Prostate gland (tissue), 2 donors: ENCODE results near the gene TFEC. TPM values are rescaled to one million over a fixed set of nuclear protein-coding genes. Genes with fewer than 3 reads are reported as not detected.

Experiments used
- DNase-seq: peaks from one replicate; pipeline ENCODE4 v3.0.0-alpha.2; 2019; ENCODE audit warnings: low spot score
- H3K27ac ChIP-seq, 2 donors: fragments of 200-600 bp; sonication (generic); 2 replicates each; pipeline ENCODE4 v1.5.1; 2017 to 2019
- H3K27me3 ChIP-seq: fragments of 200-600 bp; sonication (generic); replicated peaks from 2 replicates; pipeline ENCODE4 v1.5.1; 2019; ENCODE audit not compliant: insufficient read depth
- H3K36me3 ChIP-seq, 2 donors: fragments of 200-600 bp; sonication (generic); 1 replicate in 1 of 2; 2 replicates in 1 of 2; pipeline versions ENCODE4 v1.5.1 to v1.8.1; 2017 to 2019
- H3K4me1 ChIP-seq: fragments of 200-600 bp; sonication (generic); replicated peaks from 2 replicates; pipeline ENCODE4 v1.5.1; 2019
- H3K4me3 ChIP-seq, 2 donors: fragments of 200-600 bp; sonication (generic); 2 replicates each; pipeline ENCODE4 v1.5.1; 2017 to 2019
- H3K9me3 ChIP-seq: fragments of 200-600 bp; sonication (generic); 2 replicates; pipeline ENCODE4 v1.5.1; 2017
- POLR2A ChIP-seq: fragments of 450-650 bp; IDR thresholded peaks from one replicate; pipeline ENCODE4 v1.6.1; 2016; ENCODE audit warnings: antibody characterized with exemption, mild to moderate bottlenecking
- POLR2AphosphoS5 ChIP-seq: sonication (generic); formaldehyde crosslinking; IDR thresholded peaks from one replicate; pipeline ENCODE4 v1.6.1; 2017; ENCODE audit warnings: antibody characterized with exemption
- WGBS: methylation state at CpG from one replicate; pipeline ENCODE4 v1.1.5; 2018; 5-methylcytosine and 5-hydroxymethylcytosine counted together
- intact Hi-C: fragments of 100-400 bp; cut with DNase I; formaldehyde crosslinking; loops from one replicate; pipeline ENCODE4 v1.14.2; 2022
- total RNA-seq, 2 donors: library from RNA; depleted of rRNA; stranded (reverse); fragments of >200 nt; gene quantifications; one replicate each; pipeline ENCODE4 v1.1.0, GENCODE V29; 2016
- TF ChIP-seq, protein P1 (sequence below), 4 experiments: fragments of 200-600 bp in 2 of 4; fragments of 450-650 bp in 2 of 4; sonication (generic) in 2 of 4; IDR thresholded peaks; 1 replicate in 3 of 4; 2 replicates in 1 of 4; pipeline ENCODE4 v1.5.1; 2016 to 2019; ENCODE audit warnings: antibody characterized with exemption in 4 of 4, mild to moderate bottlenecking in 2 of 4, moderate library complexity in 2 of 4

TFEC gene
- total RNA-seq, 2 donors from 2014 or later = 0.32 to 0.85 TPM

DNA sequence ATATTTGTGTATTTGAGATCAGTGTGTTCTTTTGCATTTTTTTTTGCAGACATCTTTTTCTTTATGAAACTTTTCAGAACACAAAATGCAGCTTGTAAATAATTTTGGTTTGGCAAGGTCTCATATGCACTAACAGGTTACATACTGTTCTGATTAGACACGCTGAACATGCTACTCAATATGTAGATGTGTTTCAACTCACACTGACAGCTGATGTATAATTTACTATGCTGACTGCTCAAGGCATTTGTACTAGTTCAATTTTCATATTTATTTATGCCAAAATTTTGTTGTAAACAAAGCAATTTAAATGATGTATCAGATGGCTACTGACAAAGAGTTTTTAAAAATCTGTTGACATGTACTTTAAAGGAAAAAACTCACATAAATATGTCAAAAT is 123.8 kb downstream of the TFEC start:
- TF ChIP-seq, protein P1, sequence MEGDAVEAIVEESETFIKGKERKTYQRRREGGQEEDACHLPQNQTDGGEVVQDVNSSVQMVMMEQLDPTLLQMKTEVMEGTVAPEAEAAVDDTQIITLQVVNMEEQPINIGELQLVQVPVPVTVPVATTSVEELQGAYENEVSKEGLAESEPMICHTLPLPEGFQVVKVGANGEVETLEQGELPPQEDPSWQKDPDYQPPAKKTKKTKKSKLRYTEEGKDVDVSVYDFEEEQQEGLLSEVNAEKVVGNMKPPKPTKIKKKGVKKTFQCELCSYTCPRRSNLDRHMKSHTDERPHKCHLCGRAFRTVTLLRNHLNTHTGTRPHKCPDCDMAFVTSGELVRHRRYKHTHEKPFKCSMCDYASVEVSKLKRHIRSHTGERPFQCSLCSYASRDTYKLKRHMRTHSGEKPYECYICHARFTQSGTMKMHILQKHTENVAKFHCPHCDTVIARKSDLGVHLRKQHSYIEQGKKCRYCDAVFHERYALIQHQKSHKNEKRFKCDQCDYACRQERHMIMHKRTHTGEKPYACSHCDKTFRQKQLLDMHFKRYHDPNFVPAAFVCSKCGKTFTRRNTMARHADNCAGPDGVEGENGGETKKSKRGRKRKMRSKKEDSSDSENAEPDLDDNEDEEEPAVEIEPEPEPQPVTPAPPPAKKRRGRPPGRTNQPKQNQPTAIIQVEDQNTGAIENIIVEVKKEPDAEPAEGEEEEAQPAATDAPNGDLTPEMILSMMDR (IDR thresholded peaks at IDR 0.05) = no peak
- TF ChIP-seq POLR2AphosphoS5 = no peak
- TF ChIP-seq POLR2A = no peak
- Histone ChIP-seq H3K27ac (no peak overlapping the region), H3K4me3 (no peak overlapping the region), H3K4me1 (no peaks in the 10 kb centered on the region), H3K27me3 (no peaks in the 10 kb centered on the region), H3K9me3 (no peaks in the 10 kb centered on the region), H3K36me3 (no peaks in the 10 kb centered on the region)
- WGBS = 47% methylated on average over 1 of the region's 1 CpG
- intact Hi-C loops = no loop called here
- DNase-seq = no peak

DNA sequence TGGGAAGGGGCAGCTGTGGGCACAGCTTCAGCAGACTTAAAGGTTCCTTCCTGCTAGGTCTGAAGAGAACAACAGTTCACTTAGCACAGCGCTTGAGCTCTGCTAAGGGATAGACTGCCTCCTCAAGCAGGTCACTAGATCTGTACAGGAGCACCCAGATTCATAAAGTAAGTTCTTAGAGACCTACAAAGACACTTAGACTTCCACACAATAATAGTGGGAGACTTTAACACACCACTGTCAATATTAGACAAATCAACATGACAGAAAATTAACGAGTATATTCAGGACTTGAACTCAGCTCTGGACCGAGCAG is 140.9 kb downstream of the TFEC start:
- H3K36me3 ChIP-seq = no peaks in the 10 kb centered on the region
- H3K9me3 ChIP-seq = no peaks in the 10 kb centered on the region
- H3K4me1 ChIP-seq = no peaks in the 10 kb centered on the region
- 97% methylated on average over 3 of the region's 3 CpGs for WGBS
- no peak for DNase-seq
- intact Hi-C loops = no loop called here
- no peak for TF ChIP-seq POLR2A
- no peak for TF ChIP-seq POLR2AphosphoS5
- TF ChIP-seq, protein P1 (IDR thresholded peaks at IDR 0.05) = no peak
- no peaks in the 10 kb centered on the region for H3K27me3 ChIP-seq
- H3K4me3 ChIP-seq = no peak overlapping the region
- no peak overlapping the region for H3K27ac ChIP-seq

DNA sequence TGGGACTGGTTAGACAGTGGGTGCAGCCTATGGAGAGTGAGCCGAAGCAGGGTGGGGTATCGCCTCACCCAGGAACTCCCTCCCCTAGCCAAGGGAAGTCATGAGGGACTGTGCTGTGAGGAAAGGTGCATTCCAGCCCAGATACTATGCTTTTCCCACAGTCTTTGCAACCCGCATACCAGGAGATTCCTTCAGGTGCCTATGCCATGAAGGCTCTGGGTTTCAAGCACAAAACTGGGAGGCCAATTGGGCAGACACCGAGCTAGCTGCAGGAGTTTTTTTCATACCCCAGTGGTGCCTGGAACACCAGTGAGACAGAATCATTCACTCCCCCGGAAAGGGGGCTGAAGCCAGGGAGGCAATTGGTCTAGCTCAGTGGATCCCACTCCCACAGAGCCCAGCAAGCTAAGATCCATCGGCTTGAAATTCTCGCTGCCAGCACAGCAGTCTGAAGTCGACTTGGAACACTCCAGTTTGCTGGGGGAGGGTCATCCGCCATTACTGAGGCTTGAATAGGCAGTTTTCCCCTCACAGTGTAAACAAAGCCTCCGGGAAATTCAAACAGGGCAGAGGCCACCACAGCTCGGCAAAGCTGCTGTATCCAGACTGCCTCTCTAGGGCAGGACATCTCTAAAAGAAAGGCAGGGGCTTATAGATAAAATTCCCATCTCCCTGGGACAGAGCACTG is 141.4 kb downstream of the TFEC start:
- TF ChIP-seq, protein P1 (IDR thresholded peaks at IDR 0.05) = no peak
- TF ChIP-seq POLR2A = no peak
- no peak for TF ChIP-seq POLR2AphosphoS5
- no peak overlapping the region for H3K27ac ChIP-seq
- no peak for DNase-seq

DNA sequence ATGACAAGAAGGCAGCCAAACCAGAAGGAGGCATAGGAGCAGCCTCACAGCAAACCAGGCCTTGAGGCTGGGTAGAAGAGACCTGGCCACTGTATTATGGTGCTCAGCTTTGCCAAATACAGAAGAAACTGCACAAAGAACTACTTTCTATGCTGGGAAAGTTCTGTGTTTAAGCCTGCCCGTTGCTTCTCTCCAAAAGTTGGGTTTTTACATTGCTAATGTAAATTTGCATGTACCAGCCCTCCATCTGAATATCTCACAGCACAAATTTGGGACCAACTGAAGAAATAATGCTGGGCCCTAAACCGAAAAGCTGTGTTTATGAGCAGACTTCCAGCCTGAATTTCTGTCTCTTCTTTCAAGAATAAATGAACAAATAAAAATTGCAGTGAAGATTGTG is 145.0 kb downstream of the TFEC start:
- 76% methylated on average over 2 of the region's 2 CpGs for WGBS
- Histone ChIP-seq H3K27me3 (no peaks in the 10 kb centered on the region), H3K36me3 (no peaks in the 10 kb centered on the region), H3K27ac (no peak overlapping the region), H3K9me3 (no peaks in the 10 kb centered on the region), H3K4me1 (no peaks in the 10 kb centered on the region), H3K4me3 (no peak overlapping the region)
- intact Hi-C loops = no loop called here
- TF ChIP-seq POLR2AphosphoS5 = no peak
- TF ChIP-seq, protein P1 (IDR thresholded peaks at IDR 0.05) = no peak
- no peak for TF ChIP-seq POLR2A
- DNase-seq = no peak

More for the DNA sequence above, 141.4 kb downstream of the TFEC start:
- H3K27me3 ChIP-seq = no peaks in the 10 kb centered on the region
- no peaks in the 10 kb centered on the region for H3K4me1 ChIP-seq
- H3K9me3 ChIP-seq = no peaks in the 10 kb centered on the region
- no peaks in the 10 kb centered on the region for H3K36me3 ChIP-seq
- 83% methylated on average over 11 of the region's 11 CpGs for whole genome bisulfite sequencing
- H3K4me3 ChIP-seq = no peak overlapping the region
- intact Hi-C loops = no loop called here

Other genes with a start within 250 kb of the TFEC start
- 10 to 100 TPM; 46.6 to 96.6 TPM for gene TES, start 179.8 kb upstream of the TFEC start, total RNA-seq